ENCODE results near the gene EMX1. TPM values are rescaled to one million over a fixed set of nuclear protein-coding genes. Genes with fewer than 3 reads are reported as not detected.

EMX1 gene
- polyA plus RNA-seq, 3 donors = not detected

DNA sequence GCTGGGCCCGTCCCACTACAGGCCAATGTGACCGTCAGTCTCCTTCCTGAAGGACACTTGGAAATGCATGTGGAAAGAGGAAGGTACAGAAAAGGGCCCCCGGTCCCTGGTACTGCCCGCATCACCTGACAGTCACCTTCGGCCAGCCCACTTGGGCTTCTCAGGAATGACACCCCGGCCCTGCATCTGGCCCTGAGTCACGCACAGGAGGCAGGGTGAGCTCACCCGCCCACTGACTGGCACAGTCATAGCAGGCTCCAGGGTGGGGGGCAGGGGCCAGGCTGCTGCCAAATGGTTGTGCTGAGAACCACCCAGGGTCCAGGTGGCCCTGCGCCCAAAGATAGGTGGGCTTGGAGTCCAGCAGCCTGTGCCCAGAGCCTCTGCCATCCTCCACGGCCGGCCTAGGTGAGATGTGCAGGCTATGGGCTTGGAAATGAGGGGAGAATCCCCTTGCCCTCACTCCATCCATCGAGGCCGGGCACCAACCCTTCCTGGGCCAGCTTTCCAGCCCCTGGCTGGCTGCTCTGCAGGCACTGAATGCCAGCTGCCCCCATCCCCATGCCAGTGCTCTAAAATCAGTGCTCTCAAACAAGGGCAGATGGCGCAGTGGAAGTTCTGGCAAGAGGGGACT, 14.1 kb downstream of the EMX1 start:
- H3K4me1 ChIP-seq (ENCODE audit: control insufficient read depth in 1 of 2, insufficient read depth in 2 of 2, low read length in 2 of 2) = no peaks in the 10 kb centered on the region
- no peaks in the 10 kb centered on the region for H4K20me1 ChIP-seq (ENCODE audit: insufficient read depth, low read length)
- Mint-ChIP-seq H3K4me3 (no peak overlapping the region), H3K27ac (no peak overlapping the region), H3K36me3 (no peaks in the 10 kb centered on the region), H3K4me1 (no peaks in the 10 kb centered on the region), H3K27me3 (ENCODE audit: low read depth in 3 of 3) (peaks cover 12 to 22% (median 16%) of the 10 kb centered on the region in 3 donors), H3K9me3 (no peaks in the 10 kb centered on the region)
- H3K9ac ChIP-seq (ENCODE audit: insufficient read depth, low read length, poor library complexity, severe bottlenecking) = no peak overlapping the region
- DNase-seq = no peak
- intact Hi-C loops (cut with micrococcal nuclease) = no loop called here
- no peak overlapping the region for H3K27ac ChIP-seq (ENCODE audit: low read depth in 1 of 2, low read length in 2 of 2)
- H3K79me2 ChIP-seq (ENCODE audit: insufficient read depth, low read length) = no peaks in the 10 kb centered on the region
- H2AFZ ChIP-seq (ENCODE audit: insufficient read depth, low read depth, low read length, poor library complexity, severe bottlenecking) = no peak overlapping the region
- peaks cover 38 to 52% of the 10 kb centered on the region in 2 donors for H3K27me3 ChIP-seq (ENCODE audit: control insufficient read depth in 2 of 2, insufficient read depth in 2 of 2, low read length in 2 of 2)
- 92% methylated on average over 8 of the region's 14 CpGs for WGBS (ENCODE audit: insufficient coverage)
- peaks cover 0 to 4% of the 10 kb centered on the region in 2 donors for H3K9me3 ChIP-seq (replicated peaks in 1 of 2; ENCODE audit: control insufficient read depth in 1 of 2, insufficient read depth in 1 of 2, low read length in 2 of 2)
- H3K4me3 ChIP-seq (replicated peaks in 1 of 3; ENCODE audit: low read depth in 2 of 3, low read length in 3 of 3) = no peak overlapping the region
- no peaks in the 10 kb centered on the region for H3K36me3 ChIP-seq (replicated peaks in 1 of 2; ENCODE audit: control insufficient read depth in 1 of 2, insufficient read depth in 2 of 2, low read length in 2 of 2)
- TF ChIP-seq, protein P1, sequence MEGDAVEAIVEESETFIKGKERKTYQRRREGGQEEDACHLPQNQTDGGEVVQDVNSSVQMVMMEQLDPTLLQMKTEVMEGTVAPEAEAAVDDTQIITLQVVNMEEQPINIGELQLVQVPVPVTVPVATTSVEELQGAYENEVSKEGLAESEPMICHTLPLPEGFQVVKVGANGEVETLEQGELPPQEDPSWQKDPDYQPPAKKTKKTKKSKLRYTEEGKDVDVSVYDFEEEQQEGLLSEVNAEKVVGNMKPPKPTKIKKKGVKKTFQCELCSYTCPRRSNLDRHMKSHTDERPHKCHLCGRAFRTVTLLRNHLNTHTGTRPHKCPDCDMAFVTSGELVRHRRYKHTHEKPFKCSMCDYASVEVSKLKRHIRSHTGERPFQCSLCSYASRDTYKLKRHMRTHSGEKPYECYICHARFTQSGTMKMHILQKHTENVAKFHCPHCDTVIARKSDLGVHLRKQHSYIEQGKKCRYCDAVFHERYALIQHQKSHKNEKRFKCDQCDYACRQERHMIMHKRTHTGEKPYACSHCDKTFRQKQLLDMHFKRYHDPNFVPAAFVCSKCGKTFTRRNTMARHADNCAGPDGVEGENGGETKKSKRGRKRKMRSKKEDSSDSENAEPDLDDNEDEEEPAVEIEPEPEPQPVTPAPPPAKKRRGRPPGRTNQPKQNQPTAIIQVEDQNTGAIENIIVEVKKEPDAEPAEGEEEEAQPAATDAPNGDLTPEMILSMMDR (IDR thresholded peaks at IDR 0.05) = no peak
- H3K4me2 ChIP-seq (replicated peaks; ENCODE audit: extremely low read depth, low read length, poor library complexity, severe bottlenecking) = no peak overlapping the region

DNA sequence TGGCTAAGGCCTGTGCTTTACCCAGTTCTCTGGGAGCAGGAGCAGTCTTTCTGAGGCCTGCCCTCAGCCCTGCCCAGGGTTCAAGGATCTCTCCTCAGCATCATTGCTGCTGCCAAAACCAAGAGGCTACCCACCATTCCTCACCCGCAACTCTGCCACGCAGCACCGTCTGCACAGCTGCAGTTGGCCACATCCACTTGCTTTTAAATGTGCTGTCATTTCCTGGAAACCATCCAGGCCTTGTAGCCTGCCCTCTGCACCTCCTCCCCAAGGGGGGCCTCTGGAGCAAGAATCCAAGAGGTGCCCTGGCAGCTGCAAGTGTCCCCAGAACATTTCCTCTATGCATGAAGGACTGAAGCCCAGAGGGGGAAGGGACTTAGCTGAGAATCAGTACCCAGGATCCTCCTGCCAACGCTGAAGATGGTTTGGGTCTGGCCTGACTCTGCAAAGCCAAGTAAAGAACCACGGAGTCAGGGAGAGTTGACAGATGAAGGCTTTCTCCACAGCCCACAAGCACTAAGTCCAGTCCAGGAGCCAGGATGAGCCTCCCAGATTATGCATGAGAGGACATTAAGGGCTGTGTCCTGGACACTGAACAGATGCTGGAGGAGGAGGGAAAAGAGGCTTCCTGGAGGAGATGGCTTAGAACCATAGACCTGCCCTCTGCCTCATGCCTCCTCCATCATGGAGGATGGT, 14.9 kb downstream of the EMX1 start:
- TF ChIP-seq, protein P1 (IDR thresholded peaks at IDR 0.05) = no peak
- no peaks in the 10 kb centered on the region for H3K9me3 ChIP-seq (replicated peaks in 1 of 2; ENCODE audit: control insufficient read depth in 1 of 2, insufficient read depth in 1 of 2, low read length in 2 of 2)
- no peaks in the 10 kb centered on the region for H3K79me2 ChIP-seq (ENCODE audit: insufficient read depth, low read length)
- no peaks in the 10 kb centered on the region for H3K36me3 ChIP-seq (replicated peaks in 1 of 2; ENCODE audit: control insufficient read depth in 1 of 2, insufficient read depth in 2 of 2, low read length in 2 of 2)
- no peak for DNase-seq
- Mint-ChIP-seq H3K27ac (no peak overlapping the region), H3K9me3 (no peaks in the 10 kb centered on the region), H3K36me3 (no peaks in the 10 kb centered on the region), H3K4me3 (no peak overlapping the region), H3K27me3 (ENCODE audit: low read depth in 3 of 3) (peaks cover 12 to 22% (median 17%) of the 10 kb centered on the region in 3 donors), H3K4me1 (no peaks in the 10 kb centered on the region)
- no peak overlapping the region for H3K4me3 ChIP-seq (replicated peaks in 1 of 3; ENCODE audit: low read depth in 2 of 3, low read length in 3 of 3)
- H3K4me1 ChIP-seq (ENCODE audit: control insufficient read depth in 1 of 2, insufficient read depth in 2 of 2, low read length in 2 of 2) = no peaks in the 10 kb centered on the region
- intact Hi-C loops (cut with micrococcal nuclease) = no loop called here
- 4% methylated on average over 3 of the region's 5 CpGs for WGBS (ENCODE audit: insufficient coverage)
- no peak overlapping the region for H3K9ac ChIP-seq (ENCODE audit: insufficient read depth, low read length, poor library complexity, severe bottlenecking)
- no peaks in the 10 kb centered on the region for H4K20me1 ChIP-seq (ENCODE audit: insufficient read depth, low read length)
- H3K27ac ChIP-seq (ENCODE audit: low read depth in 1 of 2, low read length in 2 of 2) = no peak overlapping the region
- no peak overlapping the region for H3K4me2 ChIP-seq (replicated peaks; ENCODE audit: extremely low read depth, low read length, poor library complexity, severe bottlenecking)
- H2AFZ ChIP-seq (ENCODE audit: insufficient read depth, low read depth, low read length, poor library complexity, severe bottlenecking) = no peak overlapping the region
- peaks cover 30 to 44% of the 10 kb centered on the region in 2 donors for H3K27me3 ChIP-seq (ENCODE audit: control insufficient read depth in 2 of 2, insufficient read depth in 2 of 2, low read length in 2 of 2)

Measured in CD14-positive monocyte (primary cell).